IPS-18c (cell line): ENCODE results near the gene TTC34.

Source experiments
- H3K4me3 ChIP-seq: 2 replicates; pipeline ENCODE4 v1.7.0; 2013; ENCODE audit warnings: low read depth, mild to moderate bottlenecking, low read length, moderate library complexity; ENCODE audit not compliant: insufficient read depth
- H3K9me3 ChIP-seq: one replicate; pipeline ENCODE4 v1.6.1; 2013; ENCODE audit warnings: mild to moderate bottlenecking, low read length, moderate library complexity; ENCODE audit not compliant: control insufficient read depth, insufficient read depth

TTC34 gene

DNA sequence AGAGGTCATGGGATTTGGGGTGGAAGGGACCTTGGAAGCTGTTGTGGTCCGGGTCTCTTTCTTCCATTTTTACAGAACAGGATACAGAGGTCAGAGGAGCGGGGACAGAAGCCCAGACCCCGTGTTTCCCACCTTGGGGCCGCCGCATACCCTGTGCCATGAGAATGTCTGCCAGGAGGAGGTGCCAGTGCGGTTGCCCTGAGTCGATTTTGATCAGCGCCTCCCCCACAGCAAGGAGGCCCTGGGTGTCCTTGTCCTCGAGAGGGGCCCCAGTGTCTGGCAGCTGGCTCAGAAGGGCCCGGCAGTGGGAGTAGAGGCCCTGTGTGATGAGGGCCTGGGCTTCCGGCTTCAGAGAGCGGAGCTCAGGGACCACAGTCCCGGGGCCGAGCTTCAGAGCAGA is 156.3 kb downstream of the TTC34 start:
- Histone ChIP-seq H3K4me3 (no peak overlapping the region), H3K9me3 (peaks cover 1% of the 10 kb centered on the region)

GRCh38 chr1:2644591-2645101 is 156.8 kb downstream of the TTC34 start:
- no peak overlapping the region for H3K4me3 ChIP-seq

DNA sequence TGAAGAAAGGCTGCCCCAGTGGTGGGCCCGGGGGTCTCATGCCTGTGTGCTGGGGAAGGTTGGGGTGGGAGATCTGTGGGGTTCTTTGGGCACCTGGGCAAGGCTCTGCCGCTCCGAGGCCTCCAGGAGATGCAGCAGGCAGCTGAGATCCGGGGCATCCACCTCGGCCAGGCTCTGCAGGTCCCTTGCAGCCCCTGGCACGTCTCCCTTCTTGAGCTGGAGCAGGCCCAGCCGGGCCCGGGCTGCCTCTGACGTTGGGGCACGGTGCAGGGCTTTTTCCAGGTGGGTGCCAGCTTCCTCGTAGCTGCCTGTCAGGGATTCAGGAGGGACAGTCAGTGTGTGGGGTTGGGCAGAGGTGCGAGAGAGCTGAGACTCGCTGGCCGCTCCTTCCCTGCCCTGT is 157.3 kb downstream of the TTC34 start:
- H3K9me3 ChIP-seq = no peaks in the 10 kb centered on the region
- no peak overlapping the region for H3K4me3 ChIP-seq

More at GRCh38 chr1:2644591-2645101, 156.8 kb downstream of the TTC34 start:
- H3K9me3 ChIP-seq = no peaks in the 10 kb centered on the region

- H3K4me3 ChIP-seq = peak overlapping the region; percentile 85
Measured at GRCh38 chr1:2643414-2644077, 157.9 kb downstream of the TTC34 start.

GRCh38 chr1:2642560-2643413 is 158.7 kb downstream of the TTC34 start:
- H3K9me3 ChIP-seq = peaks cover 2% of the 10 kb centered on the region
- H3K4me3 ChIP-seq = peak overlapping the region; percentile 85

More at GRCh38 chr1:2643414-2644077, 157.9 kb downstream of the TTC34 start:
- peaks cover 2% of the 10 kb centered on the region for H3K9me3 ChIP-seq

DNA sequence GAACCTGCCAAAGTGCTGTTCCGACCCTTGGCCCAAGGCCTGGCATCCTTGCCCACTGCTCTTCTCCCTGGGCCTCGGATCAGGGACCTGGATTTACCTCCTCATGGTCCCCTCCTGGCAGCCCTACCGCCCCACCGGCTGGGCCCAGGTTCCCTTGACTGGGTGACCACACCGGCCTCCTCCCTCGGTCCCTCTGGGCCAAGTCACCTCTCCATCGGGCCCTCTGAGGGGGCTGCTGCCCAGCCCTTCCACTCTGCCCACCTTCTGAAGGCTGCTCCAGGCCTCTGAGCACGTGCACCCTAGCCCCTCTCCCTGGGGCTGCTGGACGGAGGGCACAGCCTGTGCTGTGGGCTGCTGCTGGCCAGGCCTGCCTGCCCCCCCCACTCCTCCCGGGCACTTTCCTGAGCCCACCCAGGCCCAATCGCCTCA is 159.3 kb downstream of the TTC34 start:
- peak overlapping the region; percentile 85 for H3K4me3 ChIP-seq

GRCh38 chr1:2641381-2642130 is 159.9 kb downstream of the TTC34 start:
- peak overlapping the region; percentile 85 for H3K4me3 ChIP-seq

More for the DNA sequence above, 159.3 kb downstream of the TTC34 start:
- H3K9me3 ChIP-seq = peaks cover 2% of the 10 kb centered on the region

GRCh38 chr1:2640626-2641025 is 160.9 kb downstream of the TTC34 start:
- H3K4me3 ChIP-seq = no peak overlapping the region
- peaks cover 8% of the 10 kb centered on the region for H3K9me3 ChIP-seq

More at GRCh38 chr1:2641381-2642130, 159.9 kb downstream of the TTC34 start:
- peaks cover 6% of the 10 kb centered on the region for H3K9me3 ChIP-seq

DNA sequence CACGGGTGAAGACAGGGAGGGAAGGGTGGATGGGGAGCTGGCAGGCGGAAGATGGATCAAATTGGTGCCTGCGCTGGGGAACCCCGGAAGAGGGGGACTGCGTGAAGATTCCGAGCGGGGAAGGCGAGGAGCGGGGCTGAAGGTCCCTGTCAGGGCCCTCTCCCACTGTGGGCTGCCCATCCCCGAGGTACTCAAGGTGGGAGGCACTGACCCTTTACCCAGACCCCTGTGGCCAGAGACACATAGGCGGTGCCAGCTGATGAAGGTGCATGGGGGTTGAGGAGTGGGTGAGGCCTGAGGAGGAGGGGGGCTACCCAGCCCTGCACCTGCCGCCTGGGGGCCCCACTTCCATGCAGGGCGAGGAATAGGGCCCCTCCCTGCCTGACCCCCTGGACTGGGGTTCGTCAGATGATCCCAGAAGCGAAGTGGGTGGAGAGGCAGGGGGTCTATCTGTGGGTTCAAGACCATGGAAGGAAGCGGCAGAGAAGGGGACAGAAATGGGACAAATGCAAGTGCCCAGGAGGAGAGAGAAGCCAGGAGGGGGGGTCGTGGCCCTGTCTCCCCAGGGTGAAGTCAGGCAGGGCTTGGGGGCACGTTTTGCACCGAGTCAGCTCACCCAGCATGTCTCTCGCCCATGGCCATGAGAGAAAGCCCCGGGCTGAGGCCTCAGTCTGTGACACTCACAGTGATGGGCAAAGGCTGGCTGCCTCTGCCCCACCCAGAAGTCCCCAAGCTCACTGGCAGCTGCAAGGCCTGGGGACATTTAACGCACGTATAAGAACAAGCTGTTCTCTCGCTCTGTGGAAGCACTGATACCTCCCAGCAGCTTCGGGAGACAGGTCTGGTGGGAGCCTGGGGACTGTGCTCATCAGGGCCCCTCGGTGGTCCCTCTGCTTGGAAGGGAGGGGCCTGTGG is 161.6 kb downstream of the TTC34 start:
- Histone ChIP-seq H3K9me3 (peaks cover 8% of the 10 kb centered on the region), H3K4me3 (no peak overlapping the region)

DNA sequence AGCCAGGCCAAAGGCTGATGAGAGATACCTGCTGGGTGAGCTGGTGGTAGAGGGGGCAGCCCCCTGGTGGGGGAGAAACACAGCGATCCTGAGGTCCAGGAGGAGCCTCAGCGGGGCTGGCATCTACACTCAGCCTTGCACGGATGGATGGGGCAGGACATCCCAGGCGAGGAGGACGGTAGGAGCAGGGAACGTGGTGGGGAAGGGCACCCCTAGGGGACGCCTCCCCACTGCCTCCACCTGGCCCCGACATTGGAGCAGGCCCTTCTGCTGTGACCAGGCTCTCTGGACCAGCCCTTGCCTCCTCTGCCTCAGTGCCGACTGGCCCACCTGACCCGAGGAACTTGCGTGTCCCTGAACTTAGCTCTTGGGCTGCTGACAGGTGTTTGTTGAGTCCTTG is 162.3 kb downstream of the TTC34 start:
- Histone ChIP-seq H3K4me3 (no peak overlapping the region), H3K9me3 (peaks cover 8% of the 10 kb centered on the region)

DNA sequence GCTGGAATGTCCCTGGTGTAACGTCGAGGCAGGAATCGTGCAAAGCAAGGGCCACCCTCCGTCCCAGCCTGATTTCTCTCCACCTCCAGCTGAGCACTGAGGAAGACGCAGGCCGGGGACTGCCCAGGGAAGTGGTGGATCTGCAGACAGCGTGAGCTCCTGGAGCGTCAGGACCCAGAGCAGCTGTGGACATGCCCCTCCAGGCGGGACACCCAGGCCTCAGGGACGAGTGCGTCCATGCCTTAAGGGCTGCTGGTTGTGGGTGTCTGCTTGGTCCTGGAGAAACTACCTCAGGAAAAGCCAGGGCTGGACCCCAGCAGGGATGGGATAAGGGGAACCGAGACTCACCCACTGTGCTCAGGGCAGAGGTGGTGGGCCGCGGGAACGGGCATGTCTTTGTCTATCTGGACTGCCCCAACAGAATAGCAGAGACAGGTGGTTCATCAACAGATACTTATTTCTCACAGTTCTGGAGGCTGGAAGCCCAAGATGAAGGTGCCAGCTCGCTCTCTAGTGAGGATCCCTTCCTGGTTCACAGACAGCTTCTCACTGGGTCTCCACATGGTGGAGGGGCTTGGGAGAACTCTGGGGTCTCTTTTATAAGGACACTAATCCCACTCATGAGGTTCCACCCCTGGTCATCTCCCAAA is 162.9 kb downstream of the TTC34 start:
- Histone ChIP-seq H3K4me3 (no peak overlapping the region), H3K9me3 (peaks cover 8% of the 10 kb centered on the region)

GRCh38 chr1:2637442-2638145 is 163.9 kb downstream of the TTC34 start:
- Histone ChIP-seq H3K9me3 (peaks cover 10% of the 10 kb centered on the region), H3K4me3 (no peak overlapping the region)

DNA sequence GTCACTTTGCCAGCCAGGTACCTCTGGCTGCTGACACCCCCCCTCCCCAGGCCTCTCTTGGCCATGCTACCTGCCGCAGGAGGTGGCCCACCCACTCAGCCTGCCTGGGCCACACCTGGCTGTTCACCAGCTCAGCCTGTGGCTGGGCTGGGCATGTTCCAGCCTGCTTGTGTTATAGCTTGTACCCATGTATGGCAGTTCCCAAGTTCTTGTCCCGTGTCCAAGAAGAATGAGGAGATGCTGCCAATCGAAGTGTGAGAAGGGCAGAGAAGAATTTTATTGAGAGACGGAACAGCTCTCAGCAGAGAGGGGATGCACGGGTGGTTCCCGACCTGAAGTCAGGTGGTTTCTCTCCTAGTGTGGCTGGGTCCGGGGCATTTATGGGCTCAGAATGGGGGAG is 164.8 kb downstream of the TTC34 start:
- Histone ChIP-seq H3K4me3 (no peak overlapping the region), H3K9me3 (peaks cover 10% of the 10 kb centered on the region)

- no peak overlapping the region for H3K4me3 ChIP-seq
- H3K9me3 ChIP-seq = peaks cover 10% of the 10 kb centered on the region
Measured at GRCh38 chr1:2635361-2636010, 166.0 kb downstream of the TTC34 start.

DNA sequence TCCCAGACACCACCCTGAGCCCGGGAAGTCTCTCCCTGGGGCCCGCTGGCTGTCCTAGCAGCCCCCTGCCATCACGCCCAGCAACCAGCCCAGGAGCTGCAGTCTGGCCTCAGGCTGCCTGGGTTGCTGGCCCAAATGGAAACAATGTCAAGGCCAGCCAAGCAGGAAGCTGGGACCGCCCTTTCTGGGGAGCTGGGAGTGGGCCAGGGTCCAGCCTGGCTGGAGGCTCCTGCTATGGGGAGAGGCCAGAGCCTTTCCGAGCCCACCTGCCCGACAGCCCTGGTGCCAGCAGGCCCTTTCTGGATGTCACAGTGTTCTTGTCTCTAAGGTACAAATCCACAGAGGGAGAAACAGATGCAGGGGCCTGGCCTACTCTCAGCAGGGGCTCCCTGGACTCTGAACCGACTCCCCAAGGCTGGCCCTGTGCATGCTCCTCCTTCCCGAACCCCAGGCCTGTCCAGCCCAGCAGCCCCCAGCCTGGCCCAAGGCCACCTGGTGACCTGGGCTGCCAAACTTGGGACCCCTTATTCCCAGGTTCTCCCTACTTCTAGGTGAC is 167.5 kb downstream of the TTC34 start:
- H3K9me3 ChIP-seq = peaks cover 10% of the 10 kb centered on the region
- no peak overlapping the region for H3K4me3 ChIP-seq
